Measurements from ENCODE around the gene JAKMIP3. TPM values are rescaled to one million over a fixed set of nuclear protein-coding genes. Genes with fewer than 3 reads are reported as not detected.

JAKMIP3 gene
- total RNA-seq (2014; rRNA removed; shearing (Covaris generic); ENCODE audit: low replicate concordance): 0.07 TPM in 1 of 2 replicates, not detected in the other

DNA sequence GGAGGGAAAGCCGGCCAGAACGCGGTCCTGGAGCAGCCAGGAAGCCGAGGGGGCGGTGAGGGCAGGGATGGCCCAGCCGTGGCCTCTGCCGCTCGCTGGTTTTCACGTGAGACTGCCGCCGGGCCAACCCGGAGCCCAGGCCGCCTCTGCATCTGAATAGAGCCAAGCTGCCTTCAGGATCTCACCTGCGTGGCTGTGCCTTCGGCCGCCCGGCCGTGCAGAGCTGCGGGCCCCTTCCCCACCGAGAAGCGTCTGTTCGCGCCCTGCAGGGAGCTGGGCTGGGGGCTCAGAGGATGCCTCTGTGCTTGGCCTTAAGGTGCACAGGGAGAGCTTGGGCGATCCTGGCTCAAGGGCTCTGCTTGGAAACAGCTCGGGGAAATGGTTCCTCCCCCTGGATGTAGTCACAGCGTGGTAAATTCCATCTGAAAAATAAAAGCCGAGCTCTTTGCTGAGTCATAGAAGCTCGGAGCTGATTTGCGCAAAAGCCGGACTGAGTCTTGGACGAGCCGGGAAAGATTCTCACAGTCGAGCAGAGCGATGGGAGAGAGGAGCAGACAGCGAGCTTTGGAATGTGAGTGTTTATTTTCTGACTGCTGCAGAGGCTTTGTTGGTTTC, at the start of gene JAKMIP3:
JAKMIP3 (plus strand) TSS at position 456 of the 615 bp plus-strand sequence. CDS start 38,863 bp downstream, outside the sequence.
- H3K4me1 ChIP-seq (ENCODE audit: low read length): no peaks in the 10 kb centered on the region
- no peak for DNase-seq
- no peaks in the 10 kb centered on the region for H3K9me2 ChIP-seq (replicated peaks; ENCODE audit: insufficient read depth, low read length)
- H3K27me3 ChIP-seq (ENCODE audit: low read length): no peaks in the 10 kb centered on the region
- no peaks in the 10 kb centered on the region for H3K9me3 ChIP-seq (ENCODE audit: low read length)
- H3K27ac ChIP-seq (ENCODE audit: low read length): no peak within 1 kb of the TSS
- H4K20me1 ChIP-seq (ENCODE audit: insufficient read depth, low read depth, low read length): no peaks in the 10 kb centered on the region
- no peak within 1 kb of the TSS for H3K4me3 ChIP-seq (ENCODE audit: low read length)
- no peak within 1 kb of the TSS for H3K4me2 ChIP-seq (ENCODE audit: low read depth, low read length, poor library complexity, severe bottlenecking)
- H3K36me3 ChIP-seq (ENCODE audit: insufficient read depth, low read length): no peaks in the 10 kb centered on the region
- H3K9ac ChIP-seq (ENCODE audit: low read length): no peak within 1 kb of the TSS
- H2AFZ ChIP-seq (ENCODE audit: low read length): no peak within 1 kb of the TSS
- H3K79me2 ChIP-seq (ENCODE audit: low read length): no peaks in the 10 kb centered on the region

DNA sequence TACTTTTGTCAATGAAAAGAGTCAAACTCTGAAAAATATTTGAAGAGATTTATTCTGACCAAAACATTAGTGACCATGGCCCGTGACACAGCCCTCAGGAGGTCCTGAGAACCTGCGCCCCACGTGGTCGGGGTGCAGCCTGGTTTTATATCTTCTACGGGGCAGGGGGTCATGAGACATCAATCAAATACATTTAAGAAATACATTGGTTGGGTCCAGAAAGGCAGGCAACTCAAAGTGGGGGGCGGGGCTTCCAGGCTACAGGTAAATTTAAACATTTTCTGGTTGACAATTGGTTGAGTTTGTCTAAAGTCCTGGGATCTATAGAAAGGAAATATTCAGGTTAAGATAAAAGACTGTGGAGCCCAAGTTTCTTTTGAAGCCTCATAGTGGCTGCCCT, 49.2 kb upstream of the JAKMIP3 start:
- H3K4me2 ChIP-seq (ENCODE audit: low read depth, low read length, poor library complexity, severe bottlenecking): no peak overlapping the region
- H3K9me2 ChIP-seq (replicated peaks; ENCODE audit: insufficient read depth, low read length): no peaks in the 10 kb centered on the region
- H3K27ac ChIP-seq (ENCODE audit: low read length): no peak overlapping the region
- H3K4me3 ChIP-seq (ENCODE audit: low read length): no peak overlapping the region
- no peaks in the 10 kb centered on the region for H3K27me3 ChIP-seq (ENCODE audit: low read length)
- no peaks in the 10 kb centered on the region for H4K20me1 ChIP-seq (ENCODE audit: insufficient read depth, low read depth, low read length)
- H2AFZ ChIP-seq (ENCODE audit: low read length): no peak overlapping the region
- H3K79me2 ChIP-seq (ENCODE audit: low read length): no peaks in the 10 kb centered on the region
- no peaks in the 10 kb centered on the region for H3K9me3 ChIP-seq (ENCODE audit: low read length)
- DNase-seq: no peak
- no peaks in the 10 kb centered on the region for H3K4me1 ChIP-seq (ENCODE audit: low read length)
- H3K9ac ChIP-seq (ENCODE audit: low read length): no peak overlapping the region
- H3K36me3 ChIP-seq (ENCODE audit: insufficient read depth, low read length): no peaks in the 10 kb centered on the region

- Histone ChIP-seq H4K20me1 (ENCODE audit: insufficient read depth, low read depth, low read length) (no peaks in the 10 kb centered on the region), H3K79me2 (ENCODE audit: low read length) (no peaks in the 10 kb centered on the region), H3K36me3 (ENCODE audit: insufficient read depth, low read length) (no peaks in the 10 kb centered on the region), H3K9ac (ENCODE audit: low read length) (no peak overlapping the region), H3K4me3 (ENCODE audit: low read length) (no peak overlapping the region), H3K4me1 (ENCODE audit: low read length) (no peaks in the 10 kb centered on the region), H3K4me2 (ENCODE audit: low read depth, low read length, poor library complexity, severe bottlenecking) (no peak overlapping the region), H3K9me3 (ENCODE audit: low read length) (no peaks in the 10 kb centered on the region), H3K27me3 (ENCODE audit: low read length) (no peaks in the 10 kb centered on the region), H2AFZ (ENCODE audit: low read length) (no peak overlapping the region), H3K27ac (ENCODE audit: low read length) (no peak overlapping the region), H3K9me2 (replicated peaks; ENCODE audit: insufficient read depth, low read length) (no peaks in the 10 kb centered on the region)
- no peak for DNase-seq
These were observed 47.3 kb upstream of the JAKMIP3 start for GRCh38 chr10:132018446-132018845.

DNA sequence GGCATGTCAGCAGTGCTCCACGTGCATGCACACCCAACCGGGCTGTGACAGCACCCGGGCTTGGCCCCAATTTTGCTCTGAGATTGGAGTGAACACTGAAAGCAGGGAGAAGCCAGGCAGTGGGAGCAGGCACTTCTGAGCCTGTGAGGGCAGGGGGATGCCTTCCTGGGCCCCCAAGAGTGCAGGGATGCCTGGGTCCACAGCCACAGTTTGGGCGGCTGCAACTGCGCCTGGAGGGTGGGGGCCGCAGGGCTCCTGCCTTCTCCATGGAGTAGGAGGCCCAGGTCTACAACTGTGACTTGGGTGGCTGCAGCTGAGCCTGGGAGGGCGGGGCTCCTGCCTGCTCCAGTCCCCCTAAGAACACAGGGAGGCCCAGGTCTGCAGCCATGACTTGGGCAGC, 46.4 kb upstream of the JAKMIP3 start:
- Histone ChIP-seq H3K27me3 (ENCODE audit: low read length) (no peaks in the 10 kb centered on the region), H3K4me3 (ENCODE audit: low read length) (no peak overlapping the region), H3K9me2 (replicated peaks; ENCODE audit: insufficient read depth, low read length) (no peaks in the 10 kb centered on the region), H3K4me1 (ENCODE audit: low read length) (no peaks in the 10 kb centered on the region), H3K36me3 (ENCODE audit: insufficient read depth, low read length) (no peaks in the 10 kb centered on the region), H3K27ac (ENCODE audit: low read length) (no peak overlapping the region), H2AFZ (ENCODE audit: low read length) (no peak overlapping the region), H3K4me2 (ENCODE audit: low read depth, low read length, poor library complexity, severe bottlenecking) (no peak overlapping the region), H3K9me3 (ENCODE audit: low read length) (no peaks in the 10 kb centered on the region), H3K9ac (ENCODE audit: low read length) (no peak overlapping the region), H3K79me2 (ENCODE audit: low read length) (no peaks in the 10 kb centered on the region), H4K20me1 (ENCODE audit: insufficient read depth, low read depth, low read length) (no peaks in the 10 kb centered on the region)
- DNase-seq: no peak

GRCh38 chr10:132020456-132020855, 45.3 kb upstream of the JAKMIP3 start:
- H3K4me2 ChIP-seq (ENCODE audit: low read depth, low read length, poor library complexity, severe bottlenecking): no peak overlapping the region

GRCh38 chr10:132021046-132021445, 44.7 kb upstream of the JAKMIP3 start:
- Histone ChIP-seq H3K36me3 (ENCODE audit: insufficient read depth, low read length) (no peaks in the 10 kb centered on the region), H3K4me2 (ENCODE audit: low read depth, low read length, poor library complexity, severe bottlenecking) (no peak overlapping the region), H3K9ac (ENCODE audit: low read length) (no peak overlapping the region), H3K27ac (ENCODE audit: low read length) (no peak overlapping the region), H3K4me3 (ENCODE audit: low read length) (no peak overlapping the region), H2AFZ (ENCODE audit: low read length) (no peak overlapping the region), H4K20me1 (ENCODE audit: insufficient read depth, low read depth, low read length) (0 out of 2 replicates have a peak, but pooled peaks cover 2% of the 10 kb centered on the region), H3K79me2 (ENCODE audit: low read length) (no peaks in the 10 kb centered on the region), H3K4me1 (ENCODE audit: low read length) (no peaks in the 10 kb centered on the region), H3K9me2 (replicated peaks; ENCODE audit: insufficient read depth, low read length) (no peaks in the 10 kb centered on the region), H3K9me3 (ENCODE audit: low read length) (no peaks in the 10 kb centered on the region), H3K27me3 (ENCODE audit: low read length) (no peaks in the 10 kb centered on the region)
- no peak for DNase-seq

More at GRCh38 chr10:132020456-132020855, 45.3 kb upstream of the JAKMIP3 start:
- DNase-seq: no peak
- Histone ChIP-seq H3K9me3 (ENCODE audit: low read length) (no peaks in the 10 kb centered on the region), H3K9ac (ENCODE audit: low read length) (no peak overlapping the region), H3K9me2 (replicated peaks; ENCODE audit: insufficient read depth, low read length) (no peaks in the 10 kb centered on the region), H2AFZ (ENCODE audit: low read length) (no peak overlapping the region), H3K27ac (ENCODE audit: low read length) (no peak overlapping the region), H3K4me1 (ENCODE audit: low read length) (no peaks in the 10 kb centered on the region), H3K27me3 (ENCODE audit: low read length) (no peaks in the 10 kb centered on the region), H3K36me3 (ENCODE audit: insufficient read depth, low read length) (no peaks in the 10 kb centered on the region), H3K4me3 (ENCODE audit: low read length) (no peak overlapping the region), H4K20me1 (ENCODE audit: insufficient read depth, low read depth, low read length) (0 out of 2 replicates have a peak, but pooled peaks cover 2% of the 10 kb centered on the region), H3K79me2 (ENCODE audit: low read length) (no peaks in the 10 kb centered on the region)

DNA sequence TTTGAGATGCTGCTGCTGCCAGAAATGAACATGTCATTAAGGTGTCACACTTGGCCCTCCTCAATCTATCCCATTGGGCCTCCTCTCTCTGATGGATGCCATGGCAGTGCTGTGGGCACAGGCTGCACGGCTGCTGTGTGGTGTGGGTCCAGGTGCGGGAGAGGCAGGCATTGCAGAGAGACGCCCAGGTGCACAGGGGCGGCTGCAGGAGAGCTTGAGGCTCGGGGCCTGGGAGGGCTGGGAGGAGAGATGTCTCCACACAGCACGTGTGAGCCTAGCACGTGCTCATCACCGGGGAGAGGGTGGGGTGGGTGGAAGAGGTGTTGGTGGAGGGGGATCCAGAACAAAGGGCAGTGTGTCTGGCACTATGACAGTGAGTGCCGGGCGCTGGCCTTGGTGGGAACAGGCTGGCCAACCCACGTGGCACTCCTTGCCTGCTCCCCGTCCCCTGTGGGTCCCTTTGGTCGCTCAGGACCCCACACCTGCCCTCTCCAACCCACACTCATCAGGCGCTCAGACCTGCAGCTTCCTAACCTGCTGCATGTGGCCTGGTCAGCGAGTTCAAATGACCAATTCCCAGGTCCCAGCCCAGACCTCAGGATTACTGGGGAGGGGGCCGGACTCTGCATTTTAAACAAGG, 44.1 kb upstream of the JAKMIP3 start:
- H4K20me1 ChIP-seq (ENCODE audit: insufficient read depth, low read depth, low read length): 0 out of 2 replicates have a peak, but pooled peaks cover 2% of the 10 kb centered on the region
- no peaks in the 10 kb centered on the region for H3K27me3 ChIP-seq (ENCODE audit: low read length)
- no peaks in the 10 kb centered on the region for H3K9me3 ChIP-seq (ENCODE audit: low read length)
- H2AFZ ChIP-seq (ENCODE audit: low read length): no peak overlapping the region
- no peaks in the 10 kb centered on the region for H3K4me1 ChIP-seq (ENCODE audit: low read length)
- no peaks in the 10 kb centered on the region for H3K36me3 ChIP-seq (ENCODE audit: insufficient read depth, low read length)
- DNase-seq: no peak
- H3K9me2 ChIP-seq (replicated peaks; ENCODE audit: insufficient read depth, low read length): no peaks in the 10 kb centered on the region
- H3K27ac ChIP-seq (ENCODE audit: low read length): no peak overlapping the region
- H3K9ac ChIP-seq (ENCODE audit: low read length): no peak overlapping the region
- no peak overlapping the region for H3K4me2 ChIP-seq (ENCODE audit: low read depth, low read length, poor library complexity, severe bottlenecking)
- H3K4me3 ChIP-seq (ENCODE audit: low read length): no peak overlapping the region
- H3K79me2 ChIP-seq (ENCODE audit: low read length): no peaks in the 10 kb centered on the region

DNA sequence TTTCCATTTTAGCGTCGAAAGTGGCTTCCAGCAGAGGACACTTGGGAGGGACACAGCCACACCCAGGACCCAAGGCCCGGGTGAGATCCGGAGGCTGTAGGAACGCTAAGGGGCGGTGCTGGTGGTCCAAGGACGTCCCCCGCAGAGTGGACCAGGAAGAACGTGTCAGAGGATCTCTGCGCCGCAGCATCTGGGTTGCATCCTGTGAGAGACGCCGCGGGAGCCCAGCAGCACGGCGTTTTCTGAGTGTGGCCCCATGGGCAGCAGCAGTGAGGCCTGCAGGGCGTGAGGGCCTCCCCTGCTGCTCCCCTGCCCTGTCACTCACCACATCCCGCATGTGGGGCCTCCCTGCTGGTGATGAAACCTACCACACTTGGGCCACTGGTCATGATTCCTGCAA, 43.5 kb upstream of the JAKMIP3 start:
- DNase-seq: no peak
- H4K20me1 ChIP-seq (ENCODE audit: insufficient read depth, low read depth, low read length): 0 out of 2 replicates have a peak, but pooled peaks cover 2% of the 10 kb centered on the region
- no peaks in the 10 kb centered on the region for H3K27me3 ChIP-seq (ENCODE audit: low read length)
- H3K9me3 ChIP-seq (ENCODE audit: low read length): no peaks in the 10 kb centered on the region
- no peaks in the 10 kb centered on the region for H3K4me1 ChIP-seq (ENCODE audit: low read length)
- no peaks in the 10 kb centered on the region for H3K36me3 ChIP-seq (ENCODE audit: insufficient read depth, low read length)
- H3K79me2 ChIP-seq (ENCODE audit: low read length): no peaks in the 10 kb centered on the region
- no peak overlapping the region for H2AFZ ChIP-seq (ENCODE audit: low read length)
- H3K27ac ChIP-seq (ENCODE audit: low read length): no peak overlapping the region
- no peak overlapping the region for H3K4me3 ChIP-seq (ENCODE audit: low read length)
- H3K9me2 ChIP-seq (replicated peaks; ENCODE audit: insufficient read depth, low read length): no peaks in the 10 kb centered on the region
- no peak overlapping the region for H3K9ac ChIP-seq (ENCODE audit: low read length)
- no peak overlapping the region for H3K4me2 ChIP-seq (ENCODE audit: low read depth, low read length, poor library complexity, severe bottlenecking)

Measured in Karpas-422 (cell line).